GM12878 (cell line): ENCODE measurements around the gene CNPPD1. TPM values are rescaled to one million over a fixed set of nuclear protein-coding genes. Genes with fewer than 3 reads are reported as not detected.

Source experiments
- ATAC-seq: fragments of 200-7000 bp; cut with Tn5 transposase; 3 replicates; pipeline ENCODE4 v1.9.1; 2020; ENCODE audit warnings: mild to moderate bottlenecking, moderate library complexity
- BruUV-seq: library from RNA; stranded (reverse); fragments of 400-500 nt; replicated peaks from 2 replicates; lab custom pipeline; 2021; lab: Mats Ljungman, UMichigan
- CTCF ChIA-PET: fragments of 300-600 bp; sonication (Branson Sonifier 250); formaldehyde crosslinking; extraction: SDS; loops from one replicate; lab custom pipeline; 2021; ENCODE audit warnings: inconsistent platforms; lab: Yijun Ruan, JAX
- POLR2A ChIA-PET: fragments of 350-600 bp; formaldehyde crosslinking; extraction: SDS; loops from one replicate; lab custom pipeline; 2021; ENCODE audit warnings: inconsistent platforms; lab: Charles Lee
- RAD21 ChIA-PET: fragments of 300-600 bp; sonication (Branson Sonifier 250); formaldehyde crosslinking; loops from one replicate; lab custom pipeline; 2023; ENCODE audit warnings: antibody characterized with exemption; ENCODE audit not compliant: unreplicated experiment; lab: Charles Lee
- SMC1A ChIA-PET: fragments of 300-600 bp; sonication (Branson Sonifier 250); formaldehyde crosslinking; loops from one replicate; lab custom pipeline; 2023; ENCODE audit not compliant: unreplicated experiment, uncharacterized antibody; lab: Charles Lee
- DNase-seq: peaks from one replicate; pipeline ENCODE4 v3.0.0-alpha.2; 2011; ENCODE audit warnings: low read depth, low spot score
- FAIRE-seq: peaks from 3 replicates; lab custom pipeline; 2011; peaks lifted over from hg19 to GRCh38; lab: Jason Lieb, UNC
- H2AFZ ChIP-seq: 2 replicates; pipeline ENCODE4 v1.6.0; 2011; ENCODE audit warnings: low read depth, low read length, control low read depth; ENCODE audit not compliant: control insufficient read depth
- H3K27ac ChIP-seq: 2 replicates; pipeline ENCODE4 v1.5.1; 2011; ENCODE audit warnings: control low read depth; ENCODE audit not compliant: control insufficient read depth, insufficient read depth
- H3K27me3 ChIP-seq, 2 experiments: replicated peaks in 1 of 2; 2 replicates each; pipeline versions ENCODE4 v1.6.0 to v1.6.1; 2011; ENCODE audit warnings: low read length in 1 of 2; ENCODE audit not compliant: control insufficient read depth in 2 of 2, insufficient read depth in 2 of 2
- H3K36me3 ChIP-seq, 2 experiments: 2 replicates each; pipeline ENCODE4 v1.5.1; 2011; ENCODE audit warnings: low read length in 1 of 2; ENCODE audit not compliant: control insufficient read depth in 2 of 2, insufficient read depth in 2 of 2
- H3K4me1 ChIP-seq: 2 replicates; pipeline ENCODE4 v1.6.1; 2011; ENCODE audit warnings: mild to moderate bottlenecking, low read length, moderate library complexity, mixed read lengths; ENCODE audit not compliant: control insufficient read depth, insufficient read depth
- H3K4me2 ChIP-seq: 2 replicates; pipeline ENCODE4 v1.6.0; 2011; ENCODE audit warnings: control low read depth; ENCODE audit not compliant: control insufficient read depth, insufficient read depth
- H3K4me3 ChIP-seq: fragments of 200-600 bp; sonication (generic); 2 replicates; pipeline ENCODE4 v1.5.1; 2016
- H3K79me2 ChIP-seq: 2 replicates; pipeline ENCODE4 v1.6.0; 2011; ENCODE audit warnings: low read length; ENCODE audit not compliant: control insufficient read depth, insufficient read depth
- H3K9ac ChIP-seq: 2 replicates; pipeline ENCODE4 v1.8.0; 2011; ENCODE audit warnings: low read length, control low read depth, mixed read lengths; ENCODE audit not compliant: control insufficient read depth, insufficient read depth
- H3K9me3 ChIP-seq: replicated peaks from 3 replicates; pipeline ENCODE4 v1.5.1; 2011; ENCODE audit warnings: mild to moderate bottlenecking, low read length; ENCODE audit not compliant: control insufficient read depth, insufficient read depth
- H4K20me1 ChIP-seq: 2 replicates; pipeline ENCODE4 v1.6.0; 2011; ENCODE audit not compliant: control insufficient read depth, insufficient read depth
- FOXM1 ChIP-seq: IDR thresholded peaks from 2 replicates; pipeline ENCODE4 v1.6.1; 2012; ENCODE audit warnings: low read depth, mild to moderate bottlenecking, inconsistent platforms, low read length, moderate library complexity
- HDAC2 ChIP-seq: fragments of 200-600 bp; sonication (generic); IDR thresholded peaks from 2 replicates; pipeline ENCODE4 v1.6.1; 2017
- SIN3A ChIP-seq: IDR thresholded peaks from 2 replicates; pipeline ENCODE4 v1.6.1; 2012; ENCODE audit warnings: low read depth, low read length, improper control_type of control experiment
- SKIL ChIP-seq: fragments of 450-650 bp; IDR thresholded peaks from 2 replicates; pipeline ENCODE4 v1.6.1; 2017; ENCODE audit warnings: mild to moderate bottlenecking, low read depth, inconsistent platforms; ENCODE audit not compliant: poor library complexity, severe bottlenecking
- SMAD5 ChIP-seq: IDR thresholded peaks from 2 replicates; pipeline ENCODE4 v1.6.1; 2016; ENCODE audit warnings: antibody characterized with exemption, low read depth
- SREBF2 ChIP-seq: IDR thresholded peaks from 2 replicates; pipeline ENCODE4 v1.6.1; 2012; ENCODE audit warnings: mild to moderate bottlenecking, low read length
- SRF ChIP-seq, 2 experiments: IDR thresholded peaks; 2 replicates each; pipeline ENCODE4 v1.6.1; 2011; ENCODE audit warnings: low read depth in 2 of 2, low read length in 2 of 2, mild to moderate bottlenecking in 1 of 2, moderate library complexity in 1 of 2
- ZSCAN29 ChIP-seq: fragments of 450-650 bp; IDR thresholded peaks from 2 replicates; pipeline ENCODE4 v1.6.1; 2017; ENCODE audit warnings: mild to moderate bottlenecking, moderate library complexity
- WGBS: methylation state at CpG from one replicate; pipeline ENCODE4 v1.1.6; 2016; ENCODE audit warnings: low lambda C conversion rate; ENCODE audit not compliant: insufficient replicate concordance, insufficient coverage; ENCODE audit errors: missing lambda C conversion rate; 5-methylcytosine and 5-hydroxymethylcytosine counted together
- in situ Hi-C: fragments of 300-500 bp; cut with MboI; formaldehyde crosslinking; loops from 9 replicates; pipeline ENCODE4 v1.14.3; 2018; ENCODE audit warnings: mixed read lengths
- intact Hi-C: fragments of 100-400 bp; cut with micrococcal nuclease; formaldehyde crosslinking; loops from one replicate; pipeline ENCODE4 v1.14.2; 2022; ENCODE audit not compliant: unreplicated experiment
- polyA plus RNA-seq, 11 experiments: library from polyadenylated mRNA; depleted of rRNA in 4 of 11; unstranded in 6 of 11; stranded (reverse) in 5 of 11; fragments of >200 nt; fragmentation: Nextera tagmentation in 4 of 11; fragmentation: Illumina TruSeq in 1 of 11; extraction: Ambion mirVana in 4 of 11; extraction: Trizol in 1 of 11; gene quantifications; 1 replicate in 1 of 11; 2 replicates in 10 of 11; pipeline versions ENCODE4 v1.2.1 to v1.2.3, GENCODE V29; 2011 to 2016; ENCODE audit warnings: inconsistent platforms in 2 of 11, missing spikeins in 2 of 11, low read depth in 1 of 11
- total RNA-seq, 4 experiments: library from RNA; depleted of rRNA in 3 of 4; stranded (reverse); fragments of >200 nt in 3 of 4; fragmentation: Illumina TruSeq in 1 of 4; extraction: Trizol in 1 of 4; gene quantifications; 2 replicates each; pipeline versions ENCODE4 v1.2.1 to v1.2.3, GENCODE V29; 2013 to 2021
- TF ChIP-seq, protein P1 (sequence below): fragments of 450-650 bp; IDR thresholded peaks from 2 replicates; pipeline ENCODE4 v1.6.1; 2017; ENCODE audit warnings: mild to moderate bottlenecking
- TF ChIP-seq, protein P2 (sequence below): fragments of 450-650 bp; IDR thresholded peaks from 2 replicates; pipeline ENCODE4 v1.6.1; 2016; ENCODE audit warnings: mild to moderate bottlenecking

CNPPD1 gene
- total and polyA plus RNA-seq, 10 of the 15 experiments (the other 5 are each of a cell fraction or from before 2014, with no cell fraction given): 12.2 to 86.6 (median 43.4) TPM

- TF ChIP-seq, protein P1, sequence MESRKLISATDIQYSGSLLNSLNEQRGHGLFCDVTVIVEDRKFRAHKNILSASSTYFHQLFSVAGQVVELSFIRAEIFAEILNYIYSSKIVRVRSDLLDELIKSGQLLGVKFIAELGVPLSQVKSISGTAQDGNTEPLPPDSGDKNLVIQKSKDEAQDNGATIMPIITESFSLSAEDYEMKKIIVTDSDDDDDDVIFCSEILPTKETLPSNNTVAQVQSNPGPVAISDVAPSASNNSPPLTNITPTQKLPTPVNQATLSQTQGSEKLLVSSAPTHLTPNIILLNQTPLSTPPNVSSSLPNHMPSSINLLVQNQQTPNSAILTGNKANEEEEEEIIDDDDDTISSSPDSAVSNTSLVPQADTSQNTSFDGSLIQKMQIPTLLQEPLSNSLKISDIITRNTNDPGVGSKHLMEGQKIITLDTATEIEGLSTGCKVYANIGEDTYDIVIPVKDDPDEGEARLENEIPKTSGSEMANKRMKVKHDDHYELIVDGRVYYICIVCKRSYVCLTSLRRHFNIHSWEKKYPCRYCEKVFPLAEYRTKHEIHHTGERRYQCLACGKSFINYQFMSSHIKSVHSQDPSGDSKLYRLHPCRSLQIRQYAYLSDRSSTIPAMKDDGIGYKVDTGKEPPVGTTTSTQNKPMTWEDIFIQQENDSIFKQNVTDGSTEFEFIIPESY: no peak
Measured at GRCh38 chr2:219127037-219127635, 49.6 kb downstream of the CNPPD1 start (continued).

GRCh38 chr2:219126555-219126954 lies 50.2 kb downstream of the CNPPD1 start:
- no peak overlapping the region for H3K4me3 ChIP-seq
- no TSS peak for BruUV-seq
- H3K27ac ChIP-seq: no peak overlapping the region
- ChIA-PET SMC1A (interaction anchor here (1.8 kb wide), 1 partner anchor 28 kb away, joined by 4 read pairs; no protein-coding TSS in a partner anchor), CTCF (interaction anchor here (1.2 to 11.4 kb wide), 2 partner anchors 55 to 69 kb away, joined by 5 to 281 read pairs; no protein-coding TSS in a partner anchor), RAD21 (no interaction called here), POLR2A (no interaction called here)
- no peak overlapping the region for H3K4me2 ChIP-seq
- no peaks in the 10 kb centered on the region for H3K27me3 ChIP-seq
- no peaks in the 10 kb centered on the region for H3K36me3 ChIP-seq
- H3K79me2 ChIP-seq: no peaks in the 10 kb centered on the region
- FAIRE-seq (no peak), ATAC-seq (no peak), DNase-seq (no peak)
- no peaks in the 10 kb centered on the region for H4K20me1 ChIP-seq
- H2AFZ ChIP-seq: no peak overlapping the region
- intact Hi-C loops: no loop called here
- H3K9ac ChIP-seq: no peak overlapping the region
- H3K9me3 ChIP-seq: no peaks in the 10 kb centered on the region
- 67% methylated on average over 3 of the region's 3 CpGs for WGBS
- no peak for TF ChIP-seq HDAC2
- TF ChIP-seq ZSCAN29: no peak
- TF ChIP-seq SIN3A: no peak
- TF ChIP-seq SKIL: no peak
- TF ChIP-seq, protein P2, sequence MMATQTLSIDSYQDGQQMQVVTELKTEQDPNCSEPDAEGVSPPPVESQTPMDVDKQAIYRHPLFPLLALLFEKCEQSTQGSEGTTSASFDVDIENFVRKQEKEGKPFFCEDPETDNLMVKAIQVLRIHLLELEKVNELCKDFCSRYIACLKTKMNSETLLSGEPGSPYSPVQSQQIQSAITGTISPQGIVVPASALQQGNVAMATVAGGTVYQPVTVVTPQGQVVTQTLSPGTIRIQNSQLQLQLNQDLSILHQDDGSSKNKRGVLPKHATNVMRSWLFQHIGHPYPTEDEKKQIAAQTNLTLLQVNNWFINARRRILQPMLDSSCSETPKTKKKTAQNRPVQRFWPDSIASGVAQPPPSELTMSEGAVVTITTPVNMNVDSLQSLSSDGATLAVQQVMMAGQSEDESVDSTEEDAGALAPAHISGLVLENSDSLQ: no peak
- no peak for TF ChIP-seq FOXM1
- TF ChIP-seq SRF (IDR thresholded peaks at IDR 0.05; ENCODE audit: low read depth in 2 of 2, low read length in 2 of 2): no peak
- no peak for TF ChIP-seq SREBF2
- TF ChIP-seq SMAD5: no peak
- no peaks in the 10 kb centered on the region for H3K4me1 ChIP-seq
- in situ Hi-C loops: no loop called here
